Measurements from ENCODE around the gene NALCN.

DNA sequence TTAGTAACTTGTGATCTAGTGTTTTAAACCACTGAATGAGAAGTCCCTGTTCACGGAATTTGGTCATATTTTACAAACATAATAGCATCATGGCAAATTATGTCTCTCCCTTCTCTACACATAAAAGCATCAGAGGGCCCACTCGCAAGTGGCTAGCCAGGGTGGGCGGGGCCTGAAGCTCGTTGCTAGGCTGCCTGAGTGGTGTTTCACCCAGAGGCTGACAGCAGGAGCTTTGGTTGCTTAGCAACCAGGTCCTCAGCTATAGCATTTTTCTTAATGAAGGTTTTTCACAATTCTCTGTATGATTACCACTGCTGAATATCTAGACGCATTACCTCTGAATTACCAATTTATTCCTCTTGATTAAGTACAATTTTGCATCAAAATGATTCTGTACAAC is 126.5 kb downstream of the NALCN start:
- TF ChIP-seq, protein P1, sequence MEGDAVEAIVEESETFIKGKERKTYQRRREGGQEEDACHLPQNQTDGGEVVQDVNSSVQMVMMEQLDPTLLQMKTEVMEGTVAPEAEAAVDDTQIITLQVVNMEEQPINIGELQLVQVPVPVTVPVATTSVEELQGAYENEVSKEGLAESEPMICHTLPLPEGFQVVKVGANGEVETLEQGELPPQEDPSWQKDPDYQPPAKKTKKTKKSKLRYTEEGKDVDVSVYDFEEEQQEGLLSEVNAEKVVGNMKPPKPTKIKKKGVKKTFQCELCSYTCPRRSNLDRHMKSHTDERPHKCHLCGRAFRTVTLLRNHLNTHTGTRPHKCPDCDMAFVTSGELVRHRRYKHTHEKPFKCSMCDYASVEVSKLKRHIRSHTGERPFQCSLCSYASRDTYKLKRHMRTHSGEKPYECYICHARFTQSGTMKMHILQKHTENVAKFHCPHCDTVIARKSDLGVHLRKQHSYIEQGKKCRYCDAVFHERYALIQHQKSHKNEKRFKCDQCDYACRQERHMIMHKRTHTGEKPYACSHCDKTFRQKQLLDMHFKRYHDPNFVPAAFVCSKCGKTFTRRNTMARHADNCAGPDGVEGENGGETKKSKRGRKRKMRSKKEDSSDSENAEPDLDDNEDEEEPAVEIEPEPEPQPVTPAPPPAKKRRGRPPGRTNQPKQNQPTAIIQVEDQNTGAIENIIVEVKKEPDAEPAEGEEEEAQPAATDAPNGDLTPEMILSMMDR (IDR thresholded peaks at IDR 0.05) = no peak
- TF ChIP-seq POLR2A (IDR thresholded peaks at IDR 0.05) = no peak

All from adrenal gland (tissue), 5 donors.